Mucosa of gallbladder (tissue), 1 donor: ENCODE data around the gene PPP2R2C. TPM values are rescaled to one million over a fixed set of nuclear protein-coding genes. Genes with fewer than 3 reads are reported as not detected.

ENCODE experiments used
- DNase-seq: peaks from one replicate; pipeline ENCODE4 v3.0.0-alpha.2; 2020; ENCODE audit warnings: low spot score
- total RNA-seq: library from RNA; stranded (reverse); gene quantifications from one replicate; pipeline ENCODE4 v1.2.1, GENCODE V29; 2021
- donor health status: DM: no; HTN: no; CAD: no.

PPP2R2C gene
- total RNA-seq, 1 donor from 2014 or later, result 0.49 TPM

DNA sequence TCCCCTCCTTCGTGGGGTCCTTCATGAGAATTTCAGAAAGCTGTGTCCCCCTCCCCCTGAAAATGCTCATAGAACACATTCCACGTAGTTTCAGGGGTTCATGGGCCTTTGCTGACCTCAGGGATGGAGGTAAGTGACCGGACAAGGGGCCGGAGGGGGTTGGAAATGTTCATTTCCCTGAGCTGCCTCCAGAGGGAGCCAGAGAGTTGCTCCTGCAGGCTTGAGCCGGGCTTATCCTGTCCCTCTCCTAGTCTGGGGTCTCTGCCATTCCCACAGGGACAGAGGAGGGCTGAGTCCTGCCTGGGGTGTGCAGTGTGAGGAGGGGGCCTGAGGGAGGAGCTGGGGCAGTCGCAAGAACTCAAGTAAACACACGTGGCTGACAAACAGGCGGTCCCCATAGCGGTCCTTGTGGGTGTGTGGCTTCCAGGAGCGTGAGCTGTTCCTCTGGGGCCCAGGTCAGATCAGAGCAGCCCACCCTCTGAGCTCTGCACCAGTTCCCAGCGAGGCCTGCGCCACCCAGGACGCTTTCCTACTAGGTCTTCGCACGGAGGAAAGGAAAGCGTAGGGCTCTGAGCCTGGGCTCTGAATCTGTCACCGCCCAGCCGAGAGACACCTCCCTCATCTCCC is 140.3 kb downstream of the PPP2R2C start:
- DNase-seq, result no peak

DNA sequence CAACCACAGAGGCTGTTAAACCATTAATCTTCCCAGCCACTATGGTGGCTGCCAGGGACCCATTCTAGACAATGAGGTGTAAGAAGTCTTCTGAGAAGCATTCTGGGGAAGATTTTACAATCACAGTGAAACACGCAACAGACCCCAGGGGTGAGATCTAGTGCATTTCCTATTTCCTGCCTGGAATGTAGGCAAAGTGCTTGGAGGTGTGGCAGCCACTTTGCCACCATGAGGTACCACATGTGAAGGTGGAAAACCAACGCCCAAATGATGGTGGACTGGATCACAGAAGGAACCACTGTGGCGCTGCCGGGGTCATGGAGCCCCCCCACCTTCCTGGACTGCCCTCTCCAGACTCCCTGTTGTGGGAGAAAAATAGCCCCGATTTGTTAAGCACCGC is 140.9 kb downstream of the PPP2R2C start:
- DNase-seq, result no peak

DNA sequence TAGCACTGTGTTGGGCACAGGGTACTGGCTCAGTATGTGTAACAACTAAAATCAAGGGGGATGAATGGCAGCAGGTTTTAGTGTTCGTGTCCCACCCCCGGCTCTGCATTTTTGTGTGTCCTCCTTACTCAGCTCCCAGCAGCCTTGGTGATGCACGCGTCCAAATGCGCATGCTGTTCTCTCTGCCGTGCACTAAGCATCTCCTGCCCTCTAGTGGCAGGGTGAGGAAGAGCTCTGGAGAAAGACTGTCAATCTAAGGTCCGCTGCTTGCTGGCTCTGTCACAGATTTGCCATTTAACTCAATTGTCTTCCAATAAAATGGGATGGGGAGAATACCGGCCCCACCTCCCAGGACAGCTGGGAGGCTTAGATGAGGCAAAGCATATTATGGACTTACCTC is 141.4 kb downstream of the PPP2R2C start:
- DNase-seq, result no peak

DNA sequence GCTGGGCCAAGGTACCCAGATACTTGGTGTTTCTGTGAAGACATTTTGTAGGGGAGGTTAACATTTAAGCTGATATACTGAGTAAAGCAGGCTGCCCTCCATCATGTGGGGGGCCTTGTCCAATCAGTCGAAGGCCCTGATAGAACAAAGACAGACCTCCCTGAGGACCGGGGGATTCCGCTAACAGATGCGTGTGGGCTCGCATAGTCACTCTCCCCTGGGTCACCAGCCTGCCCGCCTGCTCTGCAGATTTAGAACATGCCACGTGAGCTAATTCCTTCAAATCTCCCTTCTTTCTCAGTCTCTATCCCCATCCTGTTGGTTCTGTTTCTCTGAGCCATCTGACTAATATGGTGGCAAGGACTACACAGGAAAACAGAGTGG is 142.0 kb downstream of the PPP2R2C start:
- no peak for DNase-seq

DNA sequence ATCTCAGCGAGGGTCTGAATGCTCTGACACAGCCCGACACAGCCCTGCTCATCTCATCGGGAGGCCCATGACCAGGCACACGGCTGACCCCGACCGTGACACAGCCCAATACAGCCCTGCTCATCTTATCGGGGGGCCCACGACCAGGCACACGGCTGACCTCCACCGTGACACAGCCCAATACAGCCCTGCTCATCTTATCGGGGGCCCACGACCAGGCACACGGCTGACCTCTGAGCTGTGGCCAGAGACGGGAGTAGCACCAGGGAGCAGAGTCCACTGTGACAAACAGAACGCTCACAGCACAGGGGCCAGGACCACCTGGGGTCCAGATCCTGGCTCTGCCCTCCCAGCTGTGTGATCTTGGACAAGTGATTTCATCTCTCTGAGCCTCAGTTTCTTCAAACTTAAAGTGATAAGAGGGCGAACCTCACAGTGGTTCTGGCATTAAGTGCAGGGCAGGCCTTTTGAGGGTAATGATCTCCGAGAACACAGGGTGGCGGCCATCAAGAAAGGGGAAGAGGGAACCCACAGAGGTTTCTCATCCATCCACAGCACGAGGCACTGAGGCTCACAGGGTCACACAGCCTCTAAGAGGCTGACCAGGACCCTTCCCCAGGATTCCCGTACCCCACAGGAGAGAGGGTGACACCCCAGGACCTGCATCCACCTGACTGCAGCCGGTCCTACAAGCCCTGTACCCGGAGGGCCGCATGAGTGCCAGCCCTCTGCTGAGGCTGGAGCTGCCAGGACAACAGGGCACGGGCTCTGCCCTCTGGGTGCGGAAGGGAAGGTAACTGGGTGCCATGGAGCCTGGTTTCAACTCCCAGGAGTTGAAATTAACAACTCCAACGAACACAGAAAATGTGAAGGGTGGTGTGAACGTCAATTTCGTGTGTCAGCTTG is 142.7 kb downstream of the PPP2R2C start:
- DNase-seq, result no peak

DNA sequence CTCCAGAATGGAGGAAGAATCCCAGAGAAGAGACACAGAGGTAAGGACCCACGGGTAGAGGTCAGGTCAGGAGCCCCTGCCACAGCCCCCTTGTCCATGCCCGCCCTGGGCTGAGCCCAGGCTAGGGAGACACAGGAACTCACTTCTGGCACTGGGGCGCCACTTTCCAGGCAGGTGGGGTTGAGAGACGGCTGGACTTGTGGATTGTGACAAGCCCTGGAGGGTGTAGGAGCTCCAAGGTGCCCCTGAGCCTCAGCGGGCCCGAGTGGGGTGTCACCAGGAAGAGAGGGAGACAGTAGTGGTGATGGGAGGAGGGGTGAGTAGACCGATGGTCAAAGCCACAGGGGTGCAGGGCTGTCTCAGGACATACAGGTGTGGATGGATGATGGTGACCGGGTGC is 143.9 kb downstream of the PPP2R2C start:
- DNase-seq, result no peak

DNA sequence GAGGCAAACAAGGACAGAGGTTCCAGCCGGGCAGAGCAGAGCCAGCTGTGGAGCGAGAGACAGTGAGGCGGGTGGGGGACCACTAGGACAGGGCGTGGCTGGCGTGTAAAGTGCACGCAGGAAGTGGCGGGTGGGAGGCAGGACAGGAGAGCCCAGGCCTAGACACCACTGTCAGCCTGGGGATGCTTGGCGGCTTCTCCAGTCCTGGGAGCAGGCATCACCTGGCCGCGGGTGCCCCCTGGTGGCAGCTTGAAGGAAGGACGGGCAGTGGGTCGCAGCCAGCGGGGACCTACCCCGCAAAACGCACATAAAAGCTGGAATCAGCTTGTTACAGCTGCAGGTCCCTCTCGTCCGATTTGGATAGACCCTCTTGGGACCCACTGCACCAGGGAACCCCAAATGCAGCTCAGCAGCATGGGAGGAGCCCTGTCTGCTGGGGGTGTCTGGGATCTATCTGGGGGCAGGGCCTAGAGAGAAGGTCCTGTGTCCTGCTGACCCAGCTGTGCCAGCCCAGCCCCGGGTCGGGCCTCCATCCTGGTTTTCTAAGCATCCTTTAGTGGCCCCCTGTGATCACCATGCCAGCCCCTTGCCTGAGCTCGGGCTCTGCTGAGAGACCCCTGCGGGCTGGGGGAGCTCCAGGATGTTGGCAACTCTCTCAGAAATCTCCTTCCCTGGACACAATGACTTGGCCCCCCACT is 145.0 kb downstream of the PPP2R2C start:
- peak; percentile 79 for DNase-seq

DNA sequence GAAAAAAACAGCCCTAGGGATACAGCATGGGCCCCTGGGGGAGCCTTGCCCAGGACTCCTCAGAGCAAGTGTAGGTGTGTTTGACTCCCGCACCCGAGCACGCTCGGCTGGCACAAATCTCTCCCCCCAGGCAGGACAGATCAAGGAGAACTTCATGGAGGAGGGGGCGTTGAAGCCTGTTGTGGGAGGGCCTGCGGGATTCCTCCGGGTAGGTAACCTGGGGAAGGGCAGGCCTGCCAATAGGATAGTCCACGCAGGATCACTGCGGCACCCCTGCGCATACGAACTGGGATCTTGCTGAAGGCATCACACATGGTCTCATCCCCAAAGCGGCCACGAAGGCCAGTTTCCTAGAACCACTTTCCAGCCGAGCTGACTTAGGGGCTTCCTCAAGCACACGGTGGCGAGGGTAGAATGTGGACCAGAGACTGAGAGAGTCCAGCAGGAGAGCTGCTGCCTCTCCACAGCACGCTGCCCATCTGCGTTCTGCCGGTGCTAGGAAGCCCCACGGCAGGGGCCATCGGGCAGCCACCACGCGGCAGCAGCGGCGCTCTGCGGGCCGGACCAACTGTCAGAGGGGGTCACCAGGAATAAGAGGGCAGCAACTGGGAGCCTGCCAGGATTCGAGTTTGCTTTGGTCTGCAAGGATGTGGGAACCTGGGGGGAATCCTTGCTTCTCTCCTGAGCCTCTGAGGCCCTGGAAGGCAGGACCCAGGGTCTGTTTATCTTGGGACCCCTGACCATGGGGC is 145.9 kb downstream of the PPP2R2C start:
- DNase-seq, result no peak

DNA sequence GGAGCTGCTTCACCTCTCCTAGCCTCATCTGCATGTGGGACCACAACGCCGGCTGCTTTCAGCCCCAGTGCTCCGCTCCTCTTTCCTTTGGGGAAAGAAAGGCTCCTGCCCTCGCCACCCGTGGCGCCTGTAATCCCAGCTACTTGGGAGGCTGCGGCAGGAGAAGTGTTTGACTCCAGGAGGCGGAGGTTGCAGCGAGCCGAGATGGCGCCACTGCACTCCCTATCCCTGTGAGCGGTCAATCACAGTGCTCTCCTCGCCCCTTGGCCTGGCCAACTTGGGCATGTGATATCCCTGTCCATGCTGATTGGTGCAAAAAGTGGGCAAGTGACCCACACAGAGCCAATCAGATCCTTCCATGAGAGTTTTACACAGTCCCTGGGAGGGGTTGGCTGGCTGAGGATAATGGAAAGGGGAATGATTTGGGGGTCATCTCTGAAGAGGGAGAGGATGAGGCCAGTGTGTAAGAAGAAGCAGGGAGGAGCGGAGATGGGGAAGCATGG is 146.6 kb downstream of the PPP2R2C start:
- DNase-seq, result no peak

DNA sequence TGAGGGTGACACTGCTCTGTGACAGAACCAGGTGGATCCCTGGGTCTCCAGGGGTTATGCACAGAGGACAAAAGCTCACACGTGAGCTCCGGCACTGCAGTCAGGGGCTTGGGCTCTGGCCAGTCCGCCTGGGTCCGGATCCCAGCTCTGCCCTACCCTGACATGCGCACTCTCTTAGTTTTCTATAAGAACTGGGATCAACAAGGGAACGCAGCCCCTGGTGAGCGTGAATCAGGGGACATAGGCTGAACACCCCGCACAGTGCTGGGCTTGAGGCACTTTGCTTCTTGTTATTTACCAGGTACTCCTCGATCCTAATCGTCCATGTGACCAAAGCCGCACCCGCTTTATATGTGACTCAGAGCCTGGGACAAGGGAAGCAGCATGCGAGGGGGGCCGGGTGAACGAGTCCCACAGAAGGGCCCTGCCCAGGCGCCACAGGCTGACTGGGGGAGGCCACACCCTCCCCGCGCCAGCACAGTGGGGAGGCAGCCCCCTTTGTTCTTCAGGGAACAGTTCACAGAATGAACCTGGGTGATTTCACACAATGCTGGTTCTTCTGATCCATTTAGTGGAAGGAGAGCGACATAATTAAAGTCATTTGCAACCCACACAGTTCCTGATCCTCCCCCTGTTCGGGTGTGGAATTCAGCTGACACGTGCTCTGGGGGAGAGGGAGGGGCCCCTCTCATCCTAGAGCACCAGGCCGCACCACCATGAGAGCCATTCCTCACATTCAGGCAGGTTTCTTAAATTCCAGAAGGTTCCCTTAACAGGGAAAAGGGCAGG is 147.2 kb downstream of the PPP2R2C start:
- peak; percentile 74 for DNase-seq

DNA sequence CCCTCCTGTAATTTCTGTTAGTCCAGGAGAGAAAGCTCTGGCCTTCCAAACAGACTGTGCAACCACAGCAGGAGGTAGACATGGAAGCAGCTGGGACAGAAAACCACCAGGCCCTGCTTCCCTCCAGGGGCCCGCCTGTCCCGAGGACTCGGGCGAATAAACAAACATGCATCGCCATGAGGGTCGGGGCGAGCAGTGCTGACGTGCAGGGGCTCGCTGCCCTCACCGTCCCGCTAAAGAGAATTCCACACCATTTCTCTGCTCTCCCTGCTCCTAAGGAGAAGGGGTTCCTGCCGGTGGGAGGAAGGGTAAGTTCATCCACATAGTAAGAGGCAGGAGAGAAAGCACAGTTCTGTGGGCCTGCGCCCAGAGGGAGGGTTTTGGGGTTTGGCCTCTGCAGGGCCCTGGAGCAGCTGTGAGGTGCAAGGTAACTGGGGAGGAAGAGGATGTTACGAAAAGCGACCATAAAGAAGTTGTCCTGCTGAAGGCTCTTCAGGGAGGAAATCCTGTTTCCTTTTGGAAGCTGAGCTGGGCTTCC is 147.9 kb downstream of the PPP2R2C start:
- no peak for DNase-seq

DNA sequence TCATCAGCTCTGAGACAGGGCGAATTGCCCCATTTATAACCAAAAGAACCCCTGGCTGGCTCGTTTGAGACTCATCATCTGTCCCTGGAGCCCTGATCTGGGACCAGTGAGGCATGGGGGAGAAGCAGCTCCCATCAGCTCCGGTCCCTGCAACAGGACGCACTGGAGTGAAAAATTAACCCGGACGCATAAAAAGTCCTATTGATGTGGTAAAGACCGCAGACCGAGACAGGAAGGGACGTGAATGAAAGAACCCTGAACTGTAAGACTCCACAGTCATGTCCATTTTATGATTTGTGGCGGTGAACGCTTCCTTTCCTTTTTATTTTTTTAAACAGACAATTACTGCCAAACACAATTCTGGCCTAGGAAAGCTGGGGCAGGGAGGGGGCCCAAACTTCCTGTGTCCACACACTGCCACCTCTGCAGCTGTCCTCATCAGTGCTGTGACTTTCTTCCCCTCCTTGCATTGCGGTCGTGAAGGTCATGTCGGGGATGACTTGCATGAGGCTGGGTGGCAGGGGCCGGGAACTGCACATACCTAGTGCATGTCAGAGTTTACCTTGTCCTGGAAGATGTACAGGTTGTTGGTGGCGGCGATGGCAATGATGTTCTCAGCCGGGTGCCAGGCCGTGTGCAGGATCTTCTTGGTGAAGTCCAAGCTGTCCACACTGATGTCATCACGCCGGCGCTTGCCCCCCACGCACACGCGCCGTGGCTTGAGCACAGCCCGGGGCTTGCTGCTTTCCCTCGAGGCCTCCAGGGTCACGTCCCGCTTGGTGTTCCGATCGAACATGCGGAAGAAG is 149.4 kb downstream of the PPP2R2C start:
- DNase-seq, result no peak

DNA sequence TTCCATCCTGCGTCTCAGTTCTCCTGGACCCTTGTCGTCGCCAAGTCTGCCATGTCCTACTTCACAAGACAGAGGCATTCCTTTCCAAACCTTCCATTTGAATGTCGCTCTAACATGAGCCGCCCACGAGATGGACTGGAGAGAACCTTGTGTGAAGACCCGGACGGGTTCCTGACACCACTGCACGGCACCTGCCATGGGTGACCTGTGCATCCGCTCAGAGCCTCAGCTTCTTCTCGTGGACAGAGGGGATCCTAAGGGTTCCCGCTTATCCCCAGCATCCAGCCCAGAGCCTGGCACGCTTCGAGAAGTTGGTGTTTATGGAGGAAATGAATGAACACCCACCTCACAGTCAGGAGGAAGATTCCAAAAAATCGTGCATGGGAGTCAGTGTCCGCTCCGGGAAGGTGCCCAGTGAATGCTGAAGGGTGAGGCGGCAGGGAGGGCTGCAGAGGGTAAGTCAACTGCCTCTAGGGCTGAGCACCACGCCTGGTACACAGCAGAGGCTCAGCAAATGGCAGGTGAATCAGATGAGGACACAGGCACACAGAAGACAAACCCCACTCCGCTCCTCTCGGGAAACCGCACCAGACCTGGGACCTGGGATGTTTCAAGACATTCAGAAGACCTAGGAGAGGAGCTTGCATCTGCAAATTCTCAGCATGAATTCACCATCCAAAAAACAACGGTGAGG is 150.2 kb downstream of the PPP2R2C start:
- DNase-seq, result no peak

DNA sequence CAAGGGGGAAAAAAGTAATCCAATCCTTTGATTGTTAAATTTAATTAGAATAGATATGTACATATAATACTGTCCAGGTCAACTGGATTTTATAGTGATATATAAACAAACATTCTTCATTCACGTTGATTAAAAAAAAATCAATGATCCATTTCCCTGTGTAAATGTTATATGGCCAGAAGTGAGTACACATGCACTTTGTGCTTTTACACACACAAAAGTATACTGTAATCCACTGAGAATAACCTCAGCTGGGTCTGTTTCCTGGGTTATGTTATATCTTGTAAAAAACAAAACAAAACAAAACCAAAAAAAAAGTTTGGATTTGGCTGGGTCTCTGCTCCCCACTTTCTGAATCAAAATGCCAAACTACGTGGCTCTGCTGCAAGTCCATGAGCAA is 151.1 kb downstream of the PPP2R2C start:
- no peak for DNase-seq

DNA sequence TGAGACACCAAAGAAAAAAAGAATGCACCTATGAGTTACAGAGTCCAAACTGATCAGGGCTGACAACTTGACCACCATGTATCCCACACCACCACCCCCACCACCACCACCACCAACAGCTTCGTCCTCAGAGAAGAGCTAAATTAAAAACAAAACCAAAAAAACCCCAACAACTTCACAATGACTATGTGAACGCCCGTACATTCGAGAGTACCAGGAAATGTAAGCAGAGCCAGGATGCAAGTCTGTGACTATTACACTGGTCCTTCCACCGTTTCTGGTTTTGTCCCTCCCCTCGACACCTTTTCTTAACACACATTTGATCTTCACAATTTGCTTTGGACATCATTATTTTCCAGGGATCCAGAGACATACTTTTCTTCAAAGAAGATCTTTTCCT is 151.8 kb downstream of the PPP2R2C start:
- no peak for DNase-seq

DNA sequence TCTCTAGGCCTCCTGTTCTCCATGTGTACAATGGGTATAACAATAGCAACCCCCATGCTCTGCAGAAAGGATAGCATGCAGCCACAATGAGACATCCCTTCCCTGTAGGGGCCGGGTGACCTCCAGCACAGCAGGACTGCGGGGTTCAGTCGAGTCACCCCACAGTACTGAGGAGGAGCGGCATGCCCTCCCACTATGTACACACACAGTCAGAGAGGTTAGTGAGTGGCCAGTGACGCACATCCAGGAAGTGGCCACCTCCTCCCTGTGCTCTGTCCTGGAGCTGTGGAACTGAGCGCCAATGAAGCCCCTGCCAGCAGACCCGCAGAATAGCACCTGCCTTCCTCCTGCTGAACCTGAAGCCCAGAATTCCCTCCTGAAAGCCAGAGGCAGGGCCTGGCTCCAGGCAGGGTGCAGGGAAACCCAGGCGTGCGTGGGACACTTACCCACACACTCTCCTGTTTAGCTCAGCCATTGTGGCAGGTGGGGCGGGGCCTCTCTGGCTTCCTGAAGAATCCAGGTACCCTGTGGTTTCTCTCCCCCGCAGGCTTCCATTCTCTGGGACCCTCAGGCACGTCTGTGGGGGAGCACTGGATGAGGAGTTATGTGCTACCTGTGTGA is 152.8 kb downstream of the PPP2R2C start:
- no peak for DNase-seq

DNA sequence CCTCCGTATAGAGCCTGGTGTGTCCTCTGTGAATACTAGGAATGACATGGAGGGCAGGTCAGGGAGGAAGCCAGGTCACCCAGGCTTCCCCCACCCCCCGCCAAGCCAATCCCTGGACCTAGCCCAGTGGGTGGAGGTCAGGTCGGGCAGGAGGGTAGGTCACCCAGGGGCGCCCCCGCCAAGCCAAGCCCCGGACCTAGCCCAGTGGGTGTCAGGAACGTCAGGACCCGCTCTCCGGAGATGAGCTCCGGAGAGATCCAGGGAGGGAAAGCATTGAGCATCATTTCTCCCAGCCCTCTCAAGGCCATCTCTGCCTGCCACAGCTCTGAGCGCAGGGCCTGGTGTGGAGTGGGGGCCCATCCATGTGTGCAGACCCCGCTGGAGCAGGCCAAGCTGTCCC is 154.2 kb downstream of the PPP2R2C start:
- no peak for DNase-seq

DNA sequence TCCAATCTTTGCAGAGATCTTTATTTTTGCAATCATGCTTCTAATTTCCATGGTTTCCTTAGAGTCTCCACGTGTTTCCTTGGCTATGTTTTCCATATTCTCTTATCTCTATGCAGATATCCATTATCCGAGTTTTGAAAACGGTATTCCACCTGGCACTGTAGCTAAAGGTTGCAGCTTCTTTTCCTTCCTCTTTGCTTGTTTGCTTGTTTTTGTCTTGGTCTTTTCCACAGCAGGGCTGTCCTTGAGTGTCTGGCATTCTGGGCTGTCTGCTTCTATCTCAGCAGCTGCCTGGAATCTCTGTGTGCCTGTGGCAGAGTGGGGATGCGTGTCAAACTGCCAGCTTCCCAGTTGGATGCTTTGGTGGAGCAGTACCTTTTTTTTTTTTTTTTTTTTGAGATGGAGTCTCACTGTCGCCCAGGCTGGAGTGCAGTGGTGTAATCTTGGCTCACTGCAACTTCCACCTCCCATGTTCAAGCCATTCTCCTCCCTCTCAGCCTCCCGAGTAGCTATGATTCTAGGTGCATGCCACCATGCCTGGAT is 155.9 kb downstream of the PPP2R2C start:
- no peak for DNase-seq

DNA sequence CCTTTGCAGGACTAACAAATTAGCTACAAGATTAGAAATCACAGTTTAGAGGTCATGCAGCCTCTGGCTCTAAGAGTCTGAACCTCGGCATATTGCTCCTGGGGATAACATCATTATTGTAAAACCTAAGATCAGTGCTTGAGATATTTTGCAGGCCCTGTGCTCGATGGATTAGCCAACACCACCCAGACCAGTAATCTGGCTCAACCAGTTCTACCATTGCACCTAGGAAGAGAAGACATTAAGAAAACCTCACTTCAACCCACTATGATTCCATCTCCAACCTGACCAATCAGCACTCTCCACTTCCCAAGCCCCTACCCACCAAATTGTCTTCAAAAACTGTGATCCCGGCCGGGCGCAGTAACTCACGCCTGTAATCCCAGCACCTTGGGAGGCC is 159.2 kb downstream of the PPP2R2C start:
- no peak for DNase-seq
